Endothelial cell of umbilical vein (primary cell): ENCODE results near the gene VWA5B2. TPM values are rescaled to one million over a fixed set of nuclear protein-coding genes. Genes with fewer than 3 reads are reported as not detected.

Source experiments
- BruUV-seq: library from RNA; stranded (reverse); fragments of 400-500 nt; replicated peaks from 2 replicates; lab custom pipeline; 2021; lab: Mats Ljungman, UMichigan
- CTCF ChIA-PET: fragments of 300-600, 350-600 bp; sonication (Branson Sonifier 250); formaldehyde crosslinking; loops from one replicate; lab custom pipeline; 2021; ENCODE audit warnings: antibody characterized with exemption, inconsistent platforms; lab: Charles Lee
- POLR2A ChIA-PET: fragments of 300-600, 350-600 bp; sonication (Branson Sonifier 250); formaldehyde crosslinking; loops from one replicate; lab custom pipeline; 2021; ENCODE audit warnings: antibody characterized with exemption, inconsistent platforms; lab: Charles Lee
- DNase-seq: peaks from one replicate; pipeline ENCODE4 v3.0.0-alpha.2; 2011; ENCODE audit warnings: low read depth, low spot score
- FAIRE-seq: peaks from 2 replicates; lab custom pipeline; 2011; peaks lifted over from hg19 to GRCh38; lab: Jason Lieb, UNC
- H2AFZ ChIP-seq: 2 replicates; pipeline ENCODE4 v1.6.0; 2012; ENCODE audit warnings: low read depth, low read length, control low read depth, inconsistent platforms
- H3K27ac ChIP-seq: 2 replicates; pipeline ENCODE4 v1.5.1; 2011; ENCODE audit warnings: low read depth, mild to moderate bottlenecking, control low read depth, low read length, moderate library complexity; ENCODE audit not compliant: insufficient read depth
- H3K27me3 ChIP-seq, 2 experiments: 2 replicates each; pipeline versions ENCODE4 v1.6.0 to v1.6.1; 2011; ENCODE audit warnings: low read length in 2 of 2, mixed read lengths in 1 of 2; ENCODE audit not compliant: control insufficient read depth in 2 of 2, insufficient read depth in 2 of 2
- H3K36me3 ChIP-seq, 2 experiments: 2 replicates in 1 of 2; 3 replicates in 1 of 2; pipeline ENCODE4 v1.5.1; 2011; ENCODE audit warnings: low read length in 2 of 2, mild to moderate bottlenecking in 1 of 2, moderate library complexity in 1 of 2; ENCODE audit not compliant: control insufficient read depth in 2 of 2, insufficient read depth in 2 of 2; ENCODE audit errors: extremely low read depth in 1 of 2
- H3K4me1 ChIP-seq: 3 replicates; pipeline ENCODE4 v1.5.1; 2011; ENCODE audit warnings: mild to moderate bottlenecking, low read length; ENCODE audit not compliant: control insufficient read depth, insufficient read depth; ENCODE audit errors: extremely low read depth
- H3K4me2 ChIP-seq: 2 replicates; pipeline ENCODE4 v1.6.1; 2011; ENCODE audit warnings: low read length, control low read depth, mixed read lengths; ENCODE audit not compliant: insufficient read depth
- H3K4me3 ChIP-seq, 3 experiments: fragments of 200-600 bp in 1 of 3; sonication (generic), shearing (Covaris generic) in 1 of 3; replicated peaks in 1 of 3; 2 replicates each; pipeline ENCODE4 v1.5.1; 2011 to 2016; ENCODE audit warnings: control low read depth in 3 of 3, low read length in 3 of 3, mild to moderate bottlenecking in 2 of 3, inconsistent platforms in 1 of 3, low read depth in 1 of 3, moderate library complexity in 1 of 3; ENCODE audit not compliant: insufficient read depth in 1 of 3
- H3K79me2 ChIP-seq: 2 replicates; pipeline ENCODE4 v1.6.0; 2012; ENCODE audit warnings: low read length, inconsistent platforms; ENCODE audit not compliant: control insufficient read depth, insufficient read depth
- H3K9ac ChIP-seq: replicated peaks from 2 replicates; pipeline ENCODE3; 2011; ENCODE audit warnings: low read length, control low read depth; ENCODE audit not compliant: insufficient read depth; ENCODE audit errors: extremely low read depth
- H3K9me1 ChIP-seq: replicated peaks from 3 replicates; pipeline ENCODE4 v1.6.0; 2011; ENCODE audit warnings: mild to moderate bottlenecking, low read length; ENCODE audit not compliant: control insufficient read depth, insufficient read depth; ENCODE audit errors: extremely low read depth
- H3K9me3 ChIP-seq: replicated peaks from 2 replicates; pipeline ENCODE4 v1.5.1; 2012; ENCODE audit warnings: low read length, inconsistent platforms; ENCODE audit not compliant: control insufficient read depth, insufficient read depth
- H4K20me1 ChIP-seq: replicated peaks from 2 replicates; pipeline ENCODE3; 2011; ENCODE audit warnings: mild to moderate bottlenecking, low read length; ENCODE audit not compliant: control insufficient read depth, insufficient read depth; ENCODE audit errors: extremely low read depth
- EZH2 ChIP-seq: IDR thresholded peaks from 2 replicates; pipeline ENCODE4 v1.6.1; 2012; ENCODE audit warnings: borderline replicate concordance, low read depth, mild to moderate bottlenecking, moderate library complexity, low read length, inconsistent platforms; ENCODE audit not compliant: severe bottlenecking
- FOS ChIP-seq: IDR thresholded peaks from 2 replicates; pipeline ENCODE4 v1.6.1; 2011; ENCODE audit warnings: mild to moderate bottlenecking, low read length, moderate library complexity, borderline replicate concordance; ENCODE audit not compliant: insufficient read depth
- GATA2 ChIP-seq: IDR thresholded peaks from 2 replicates; pipeline ENCODE4 v1.7.0; 2011; ENCODE audit warnings: low read depth, mild to moderate bottlenecking, moderate library complexity, mixed read lengths, low read length; ENCODE audit not compliant: insufficient read length, insufficient read depth
- JUN ChIP-seq: IDR thresholded peaks from 2 replicates; pipeline ENCODE4 v1.6.1; 2011; ENCODE audit warnings: borderline replicate concordance, low read depth; ENCODE audit not compliant: insufficient read length, insufficient read depth
- MYC ChIP-seq: IDR thresholded peaks from one replicate; pipeline ENCODE4 v1.6.1; 2011; ENCODE audit warnings: mild to moderate bottlenecking, low read depth, low read length
- POLR2A ChIP-seq: IDR thresholded peaks from 2 replicates; pipeline ENCODE4 v1.6.1; 2012; ENCODE audit warnings: low read depth, mild to moderate bottlenecking, control low read depth, low read length
- POLR2AphosphoS5 ChIP-seq: IDR thresholded peaks from 2 replicates; pipeline ENCODE4 v1.6.1; 2012; ENCODE audit warnings: low read depth, mild to moderate bottlenecking, control low read depth, low read length, moderate library complexity; ENCODE audit not compliant: insufficient read depth
- dilution Hi-C: fragments of 300-500 bp; cut with MboI; formaldehyde crosslinking; loops from one replicate; pipeline ENCODE4 v1.15.0; 2019; ENCODE audit warnings: low sequenced_read_pairs; ENCODE audit not compliant: extremely low pct_ligation_motif_present
- intact Hi-C: fragments of 100-400 bp; cut with micrococcal nuclease; formaldehyde crosslinking; loops from one replicate; pipeline ENCODE4 v1.10.0; 2022
- polyA plus RNA-seq, 4 experiments: library from polyadenylated mRNA; depleted of rRNA in 3 of 4; stranded (reverse) in 3 of 4; unstranded in 1 of 4; fragments of >200 nt; gene quantifications; 2 replicates each; pipeline versions ENCODE4 v1.2.1 to v1.2.3, GENCODE V29; 2011 to 2012; ENCODE audit warnings: missing spikeins in 1 of 4
- total RNA-seq: library from RNA; stranded (reverse); gene quantifications from 2 replicates; pipeline ENCODE4 v1.2.3, GENCODE V29; 2021
- TF ChIP-seq, protein P1 (sequence below), 2 donors: IDR thresholded peaks; 1 replicate in 1 of 2; 2 replicates in 1 of 2; pipeline ENCODE4 v1.5.1; 2011; ENCODE audit warnings: low read length in 2 of 2, mild to moderate bottlenecking in 2 of 2, moderate library complexity in 2 of 2, control low read depth in 1 of 2, inconsistent platforms in 1 of 2, low read depth in 1 of 2; ENCODE audit not compliant: insufficient read depth in 1 of 2; ENCODE audit errors: extremely low read depth in 1 of 2

The VWA5B2 gene
- total and polyA plus RNA-seq, 2 donors (not counting 3 experiments of a cell fraction or from before 2014, with no cell fraction given) = 0.03 TPM; not detected in 1

- peak; percentile 92 for FAIRE-seq
- peak; percentile 37 for DNase-seq
- no peaks in the 10 kb centered on the region for H3K27me3 ChIP-seq
- BruUV-seq = no TSS peak
- H3K4me1 ChIP-seq = peaks cover 30% of the 10 kb centered on the region
- H3K4me3 ChIP-seq = no peak overlapping the region
- dilution Hi-C loops (no loop called here), intact Hi-C loops (no loop called here)
- peaks cover 42 to 57% of the 10 kb centered on the region in 2 experiments for H3K36me3 ChIP-seq
- no peaks in the 10 kb centered on the region for H3K9me3 ChIP-seq
- H3K79me2 ChIP-seq = peaks cover 37% of the 10 kb centered on the region
- no peak overlapping the region for H3K9ac ChIP-seq
- H3K4me2 ChIP-seq = no peak overlapping the region
- H4K20me1 ChIP-seq = no peaks in the 10 kb centered on the region
- ChIA-PET POLR2A (no interaction called here), CTCF (interaction anchor here (2.1 kb wide), 1 partner anchor 47 kb away, joined by 7 read pairs; no protein-coding TSS in a partner anchor)
- TF ChIP-seq FOS (peak; percentile 57), EZH2 (no peak)
- H3K9me1 ChIP-seq = no peaks in the 10 kb centered on the region
- H3K27ac ChIP-seq = no peak overlapping the region
- H2AFZ ChIP-seq = no peak overlapping the region
Measured at GRCh38 chr3:184180165-184180564, 49.2 kb upstream of the VWA5B2 start.

DNA sequence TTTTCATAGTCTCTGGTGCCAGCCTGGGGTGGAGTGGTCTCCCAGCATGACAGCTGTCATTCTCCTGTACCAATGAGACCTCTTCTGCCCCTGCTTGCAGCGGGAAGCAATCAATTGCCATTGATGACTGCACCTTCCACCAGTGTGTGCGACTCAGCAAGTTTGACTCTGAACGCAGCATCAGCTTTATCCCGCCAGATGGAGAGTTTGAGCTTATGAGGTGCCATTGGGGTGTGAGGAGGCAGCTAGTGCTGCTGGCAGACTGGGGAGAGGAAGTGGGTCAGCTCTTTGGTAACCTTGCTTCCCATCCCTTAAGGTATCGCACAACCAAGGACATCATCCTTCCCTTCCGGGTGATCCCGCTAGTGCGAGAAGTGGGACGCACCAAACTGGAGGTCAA is 47.8 kb upstream of the VWA5B2 start:
- TF ChIP-seq, protein P1, sequence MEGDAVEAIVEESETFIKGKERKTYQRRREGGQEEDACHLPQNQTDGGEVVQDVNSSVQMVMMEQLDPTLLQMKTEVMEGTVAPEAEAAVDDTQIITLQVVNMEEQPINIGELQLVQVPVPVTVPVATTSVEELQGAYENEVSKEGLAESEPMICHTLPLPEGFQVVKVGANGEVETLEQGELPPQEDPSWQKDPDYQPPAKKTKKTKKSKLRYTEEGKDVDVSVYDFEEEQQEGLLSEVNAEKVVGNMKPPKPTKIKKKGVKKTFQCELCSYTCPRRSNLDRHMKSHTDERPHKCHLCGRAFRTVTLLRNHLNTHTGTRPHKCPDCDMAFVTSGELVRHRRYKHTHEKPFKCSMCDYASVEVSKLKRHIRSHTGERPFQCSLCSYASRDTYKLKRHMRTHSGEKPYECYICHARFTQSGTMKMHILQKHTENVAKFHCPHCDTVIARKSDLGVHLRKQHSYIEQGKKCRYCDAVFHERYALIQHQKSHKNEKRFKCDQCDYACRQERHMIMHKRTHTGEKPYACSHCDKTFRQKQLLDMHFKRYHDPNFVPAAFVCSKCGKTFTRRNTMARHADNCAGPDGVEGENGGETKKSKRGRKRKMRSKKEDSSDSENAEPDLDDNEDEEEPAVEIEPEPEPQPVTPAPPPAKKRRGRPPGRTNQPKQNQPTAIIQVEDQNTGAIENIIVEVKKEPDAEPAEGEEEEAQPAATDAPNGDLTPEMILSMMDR (IDR thresholded peaks at IDR 0.05; ENCODE audit: extremely low read depth in 1 of 2, insufficient read depth in 1 of 2, low read depth in 1 of 2, low read length in 2 of 2) = no peak
- TF ChIP-seq POLR2AphosphoS5 (no peak), EZH2 (no peak), GATA2 (no peak), MYC (no peak), JUN (no peak), POLR2A (no peak)
- Histone ChIP-seq H3K27ac (no peak overlapping the region), H2AFZ (no peak overlapping the region), H3K9me3 (no peaks in the 10 kb centered on the region), H3K36me3 (peaks cover 42 to 57% of the 10 kb centered on the region in 2 experiments), H3K27me3 (no peaks in the 10 kb centered on the region), H4K20me1 (no peaks in the 10 kb centered on the region), H3K4me1 (peaks cover 25% of the 10 kb centered on the region), H3K79me2 (peaks cover 31% of the 10 kb centered on the region), H3K9me1 (no peaks in the 10 kb centered on the region), H3K4me3 (no peak overlapping the region), H3K4me2 (no peak overlapping the region), H3K9ac (no peak overlapping the region)
- ChIA-PET POLR2A (no interaction called here), CTCF (interaction anchor here (1.4 to 1.5 kb wide), 2 partner anchors 46 to 263 kb away, joined by 3 read pairs; no protein-coding TSS in a partner anchor)
- BruUV-seq = TSS peak; percentile 0
- FAIRE-seq = no peak
- dilution Hi-C loops (no loop called here), intact Hi-C loops (no loop called here)
- no peak for DNase-seq
